Measurements from ENCODE around the gene EYA4.

DNA sequence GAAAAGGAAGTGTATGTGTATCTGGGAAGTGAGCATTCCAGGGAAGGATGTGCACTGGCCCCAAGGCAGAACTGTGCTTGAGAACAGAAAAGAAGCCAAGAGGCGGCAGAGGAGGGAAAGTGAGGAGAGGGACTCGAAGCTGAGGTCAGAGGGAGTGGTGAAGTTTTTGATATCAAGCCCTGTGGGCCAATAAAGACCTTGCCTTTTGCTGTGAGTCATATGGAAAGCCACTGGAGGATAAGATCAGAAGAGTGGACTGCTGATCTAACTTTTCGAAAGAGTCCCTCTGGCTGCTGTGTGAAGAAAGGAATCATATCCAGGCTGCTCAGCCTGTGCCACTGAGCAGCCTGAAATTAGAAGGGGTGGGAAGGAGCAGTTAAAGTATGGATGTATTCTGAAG is 99.4 kb downstream of the EYA4 start:
- TF ChIP-seq, protein P1, sequence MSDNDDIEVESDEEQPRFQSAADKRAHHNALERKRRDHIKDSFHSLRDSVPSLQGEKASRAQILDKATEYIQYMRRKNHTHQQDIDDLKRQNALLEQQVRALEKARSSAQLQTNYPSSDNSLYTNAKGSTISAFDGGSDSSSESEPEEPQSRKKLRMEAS (IDR thresholded peaks at IDR 0.05): no peak
- no peak for TF ChIP-seq POLR2A (IDR thresholded peaks at IDR 0.05; ENCODE audit: low read length)
